GM18507 (cell line): ENCODE data around the gene ZNF497.
"Not testable (repeated sequence)": the region's sequence is repeated elsewhere in the genome, so short reads cannot be mapped to it uniquely, and the experiment has no call there.

ENCODE experiments used
- DNase-seq: peaks from one replicate; pipeline ENCODE4 v3.0.0; 2011; ENCODE audit warnings: low read depth; ENCODE audit not compliant: insufficient read length; ENCODE audit errors: extremely low spot score
- FAIRE-seq: peaks from 2 replicates; lab custom pipeline; 2011; peaks lifted over from hg19 to GRCh38; lab: Jason Lieb, UNC

ZNF497 gene

DNA sequence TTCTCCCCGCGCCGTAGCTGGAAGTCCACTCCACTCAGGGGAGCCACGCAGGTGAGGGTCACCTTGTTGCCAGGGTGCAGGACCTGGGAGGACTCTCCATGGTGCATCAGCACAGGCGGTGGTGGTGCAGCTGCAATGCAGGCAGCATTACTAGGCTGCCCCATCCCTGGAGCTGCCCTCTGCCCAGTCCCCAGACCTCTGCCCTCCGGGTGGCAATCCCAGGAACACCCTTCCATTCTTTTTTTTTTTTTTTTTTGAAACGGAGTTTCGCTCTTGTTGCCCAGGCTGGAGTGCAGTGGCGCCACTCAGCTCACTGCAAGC lies 11.0 kb downstream of the ZNF497 start:
- DNase-seq: no peak
- FAIRE-seq: no peak

DNA sequence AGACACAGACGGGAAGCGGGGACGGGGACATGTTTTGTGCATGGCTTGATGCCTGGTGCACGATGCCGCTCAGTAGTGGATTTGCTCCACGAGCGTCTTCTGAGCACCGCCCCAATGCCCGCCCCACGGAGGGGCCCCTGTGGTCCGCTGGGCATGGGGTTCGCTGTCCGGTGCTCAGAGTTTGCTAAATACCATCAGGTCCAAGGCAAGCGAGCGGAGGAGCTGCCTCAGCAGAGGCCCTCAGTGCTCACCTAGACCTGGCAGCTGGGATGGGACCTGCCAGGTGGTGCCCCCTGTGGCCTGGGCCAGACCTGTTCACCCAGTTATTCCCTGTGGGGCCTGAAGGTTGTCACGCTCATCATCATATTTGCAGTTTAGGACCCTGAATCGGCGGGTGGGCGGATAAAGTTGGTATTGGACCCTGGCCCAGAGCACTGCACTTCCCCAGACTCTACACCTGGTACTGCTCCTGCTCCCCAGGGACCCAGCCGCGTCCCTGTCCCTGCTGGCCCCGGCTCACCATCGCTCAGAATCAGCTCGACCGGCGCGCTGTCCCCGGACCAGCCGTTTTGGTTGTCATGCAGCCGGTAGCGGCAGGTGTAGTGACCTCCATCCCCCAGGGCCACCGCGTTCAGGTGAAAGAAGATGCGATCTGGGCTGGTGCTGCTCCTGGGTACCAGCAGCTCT lies 11.5 kb downstream of the ZNF497 start:
- no peak for FAIRE-seq
- DNase-seq: no peak

DNA sequence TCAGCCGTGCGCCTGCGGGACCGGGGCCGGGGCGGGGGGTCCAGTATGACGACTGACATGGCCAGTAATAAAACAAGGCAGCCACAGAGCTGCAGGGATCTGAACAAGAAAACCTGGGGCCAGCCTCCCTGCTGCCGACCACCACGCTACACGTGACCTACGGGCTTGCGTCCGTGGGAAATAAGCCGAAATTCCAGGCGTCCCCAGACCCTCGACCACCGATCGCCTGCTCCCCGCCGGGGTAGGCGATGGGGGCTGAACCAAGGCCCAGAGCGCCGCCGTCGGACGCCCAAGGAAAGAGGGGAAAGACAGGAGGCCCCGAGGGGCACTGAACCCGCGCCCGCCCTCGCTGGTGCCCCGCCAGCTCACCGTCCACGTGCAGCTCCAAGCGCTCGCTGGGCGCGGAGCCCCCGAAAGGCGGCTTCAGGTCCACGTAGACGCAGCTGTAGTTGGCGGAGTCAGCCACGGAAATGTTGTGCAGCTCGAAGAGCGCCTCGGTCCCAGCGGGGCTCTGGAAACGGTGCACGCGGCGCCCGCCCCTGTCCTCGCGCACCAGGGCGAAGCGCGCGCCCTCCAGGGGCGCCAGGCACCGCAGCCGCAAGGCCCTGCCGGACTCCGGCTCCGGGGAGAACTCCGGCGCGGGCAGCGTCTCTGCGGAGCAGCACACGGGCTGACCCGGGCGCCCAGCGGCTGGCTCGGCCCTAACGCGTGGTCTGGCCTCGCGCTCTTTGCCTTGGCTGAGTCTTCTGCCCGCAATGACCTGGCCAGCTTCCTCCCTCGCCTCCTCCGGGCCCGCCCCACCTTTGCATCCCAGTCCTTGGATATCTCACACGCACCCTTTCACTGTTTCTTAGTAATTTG lies 12.3 kb downstream of the ZNF497 start:
- FAIRE-seq (no peak), DNase-seq (no peak)

DNA sequence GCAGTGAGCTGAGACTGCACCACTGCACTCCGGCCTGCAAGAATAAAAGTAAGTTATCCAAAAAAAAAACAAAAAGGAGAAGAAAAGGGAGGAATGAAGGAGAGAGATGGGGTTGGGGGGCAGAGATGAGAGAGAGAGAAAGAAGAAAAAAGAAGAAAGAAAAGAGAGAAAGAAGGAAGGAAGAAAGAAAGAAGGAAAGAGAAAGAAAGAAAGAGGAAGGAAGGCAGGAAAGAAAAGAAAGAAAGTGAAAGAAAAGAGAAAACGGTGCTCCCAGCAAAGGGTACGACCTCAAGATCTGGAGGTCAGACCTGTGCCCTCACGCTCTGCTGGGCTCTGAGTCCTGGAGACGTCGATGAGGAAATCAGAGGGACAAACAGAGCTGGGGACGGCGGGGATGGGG lies 13.0 kb downstream of the ZNF497 start:
- FAIRE-seq (no peak), DNase-seq (no peak)

DNA sequence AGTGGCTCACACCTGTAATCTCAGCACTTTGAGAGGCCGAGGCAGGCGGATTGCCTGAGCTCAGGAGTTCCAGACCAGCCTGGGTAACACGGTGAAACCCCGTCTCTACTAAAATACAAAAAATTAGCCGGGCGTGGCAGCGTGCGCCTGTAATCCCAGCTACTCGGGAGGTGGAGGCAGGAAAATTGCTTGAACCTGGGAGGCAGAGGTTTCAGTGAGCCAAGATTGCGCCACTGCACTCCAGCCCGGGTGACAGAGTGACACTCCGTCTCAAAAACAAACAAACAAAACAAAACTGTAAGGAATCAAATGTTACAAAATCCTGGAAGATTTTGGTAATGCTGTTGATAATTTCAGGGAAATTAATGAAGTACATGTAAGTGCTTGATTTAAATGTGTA lies 14.5 kb downstream of the ZNF497 start:
- not testable (repeated sequence) for FAIRE-seq

DNA sequence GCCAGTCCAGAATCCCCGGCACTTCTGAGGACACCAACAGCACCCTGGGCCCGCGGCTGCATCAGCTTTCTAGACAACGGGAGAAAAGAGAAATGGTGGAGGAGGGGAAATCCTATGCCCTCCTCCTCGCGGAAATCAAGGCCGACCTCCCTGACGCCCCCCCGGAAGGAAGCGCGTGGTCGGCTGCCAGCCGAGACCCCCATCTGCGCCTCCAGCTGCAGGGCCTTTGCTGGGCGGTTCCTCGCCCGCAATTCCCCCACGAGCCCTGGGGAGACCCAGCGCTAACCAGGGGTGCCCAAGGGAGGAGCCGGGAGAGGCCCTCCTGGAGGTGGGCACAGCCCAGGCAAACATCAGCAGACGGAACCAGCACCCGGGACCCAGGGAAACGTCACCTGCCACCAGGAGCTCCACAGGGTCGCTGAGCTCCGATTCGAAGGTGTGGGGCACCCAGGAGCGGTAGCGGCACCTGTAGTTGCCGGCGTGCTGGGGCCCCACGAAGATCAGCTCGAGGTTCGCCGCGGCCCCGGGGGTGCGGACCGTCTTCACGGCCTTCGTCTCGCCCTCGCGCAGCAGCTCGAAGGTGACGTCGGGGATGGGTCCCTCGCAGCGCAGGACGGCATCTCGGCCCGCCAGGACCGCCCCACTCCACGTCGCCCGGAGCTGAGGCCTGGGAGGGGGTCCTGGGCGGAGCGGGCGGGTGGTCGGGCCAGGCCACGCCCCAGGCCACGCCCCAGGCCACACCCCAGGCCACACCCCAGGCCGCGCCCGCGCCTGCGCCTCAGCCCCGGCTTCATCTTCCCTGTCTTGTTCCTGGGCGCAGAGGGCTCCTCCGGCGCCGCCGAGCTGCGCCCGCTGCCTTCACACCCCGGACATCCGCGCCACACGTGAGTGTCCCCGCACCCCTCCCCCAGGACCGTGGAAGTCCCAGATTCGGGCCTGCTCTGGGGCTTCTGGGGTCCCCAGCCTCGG lies 15.3 kb downstream of the ZNF497 start:
- DNase-seq: peak; percentile 81
- FAIRE-seq: peak; percentile 45

More for the DNA sequence above, 14.5 kb downstream of the ZNF497 start:
- DNase-seq: not testable (repeated sequence)

GRCh38 chr19:58345558-58345957 lies 17.0 kb downstream of the ZNF497 start:
- FAIRE-seq: no peak
- no peak for DNase-seq

GRCh38 chr19:58338825-58339558 lies 23.6 kb downstream of the ZNF497 start:
- no peak for DNase-seq

DNA sequence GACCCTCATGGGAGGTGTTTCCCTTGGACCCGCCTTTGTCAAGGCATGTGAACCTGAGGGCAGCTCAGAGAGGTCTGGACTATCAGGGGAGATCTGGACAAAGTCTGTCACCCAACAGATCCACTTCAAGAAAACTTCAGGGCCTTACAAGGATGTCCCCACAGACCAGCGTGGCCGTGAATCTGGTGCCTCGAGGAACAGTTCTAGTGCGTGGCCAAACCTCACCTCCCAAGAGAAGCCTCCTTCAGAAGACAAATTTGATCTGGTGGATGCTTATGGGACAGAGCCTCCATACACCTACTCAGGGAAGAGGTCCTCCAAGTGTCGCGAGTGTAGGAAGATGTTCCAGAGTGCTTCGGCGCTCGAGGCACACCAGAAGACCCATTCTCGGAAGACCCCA lies 24.2 kb downstream of the ZNF497 start:
- DNase-seq (no peak), FAIRE-seq (no peak)

More at GRCh38 chr19:58338825-58339558, 23.6 kb downstream of the ZNF497 start:
- FAIRE-seq: no peak

DNA sequence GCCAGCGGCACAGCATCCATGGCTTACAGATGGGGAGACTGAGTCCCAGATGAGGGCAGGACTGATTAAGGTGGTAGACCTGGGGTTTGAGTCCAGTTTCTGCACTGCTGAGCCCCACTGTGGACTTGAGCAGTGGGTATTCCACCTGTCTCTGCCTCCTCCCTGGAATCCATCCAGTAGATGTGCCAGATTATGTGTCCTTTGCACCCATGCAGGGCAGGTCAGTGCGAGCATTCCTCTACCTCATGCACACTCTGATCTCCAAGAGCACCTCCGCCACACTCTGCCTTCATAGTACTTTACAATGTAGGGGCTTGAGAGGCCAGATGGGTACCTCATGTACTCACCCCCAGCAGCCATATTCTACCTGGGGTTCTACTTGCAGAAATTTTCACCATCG lies 25.7 kb downstream of the ZNF497 start:
- FAIRE-seq: no peak
- no peak for DNase-seq

DNA sequence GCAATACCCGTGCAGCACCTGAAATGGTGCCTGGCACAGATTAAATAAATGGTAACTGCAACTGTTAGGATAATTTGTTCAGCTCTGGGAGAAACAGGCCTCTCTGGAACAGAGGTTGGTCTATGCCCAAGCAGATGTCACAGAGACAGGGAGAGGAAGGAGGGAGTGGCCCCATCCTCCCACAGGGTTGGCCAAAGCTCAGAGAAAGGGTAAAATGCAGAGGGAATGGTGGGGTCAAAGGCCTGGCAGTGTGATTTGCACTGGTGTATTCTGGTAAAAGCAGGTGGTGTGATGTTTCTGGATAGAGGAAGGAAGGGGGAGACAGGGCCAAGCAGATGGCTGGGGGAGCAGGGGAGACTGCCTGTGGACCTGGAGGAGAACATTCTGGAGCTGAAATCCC lies 26.3 kb downstream of the ZNF497 start:
- DNase-seq: no peak
- FAIRE-seq: no peak

- DNase-seq (no peak), FAIRE-seq (no peak)
Observed at GRCh38 chr19:58335630-58336029, 26.9 kb downstream of the ZNF497 start.

DNA sequence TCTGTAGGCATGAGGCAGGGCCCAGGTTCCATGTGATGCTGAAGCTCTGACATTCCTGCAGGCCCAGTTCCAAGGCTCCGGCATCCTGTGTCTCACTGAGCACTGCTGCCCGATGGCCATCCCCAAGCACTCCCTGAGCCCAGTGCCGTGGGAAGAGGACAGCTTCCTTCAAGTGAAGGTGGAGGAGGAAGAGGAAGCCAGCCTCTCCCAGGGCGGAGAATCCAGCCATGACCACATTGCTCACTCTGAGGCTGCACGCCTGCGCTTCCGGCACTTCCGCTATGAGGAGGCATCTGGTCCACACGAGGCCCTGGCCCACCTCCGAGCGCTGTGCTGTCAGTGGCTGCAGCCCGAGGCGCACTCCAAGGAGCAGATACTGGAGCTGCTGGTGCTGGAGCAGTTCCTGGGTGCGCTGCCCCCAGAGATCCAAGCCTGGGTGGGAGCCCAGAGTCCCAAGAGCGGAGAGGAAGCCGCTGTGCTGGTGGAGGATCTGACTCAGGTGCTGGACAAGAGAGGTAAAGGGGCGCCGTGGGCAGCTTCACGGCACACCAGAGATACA lies 27.8 kb downstream of the ZNF497 start:
- FAIRE-seq (no peak), DNase-seq (no peak)

GRCh38 chr19:58332697-58333096 lies 29.9 kb downstream of the ZNF497 start:
- FAIRE-seq: no peak
- DNase-seq: no peak

- DNase-seq (no peak), FAIRE-seq (no peak)
Observed at GRCh38 chr19:58330458-58330857, 32.1 kb downstream of the ZNF497 start.

DNA sequence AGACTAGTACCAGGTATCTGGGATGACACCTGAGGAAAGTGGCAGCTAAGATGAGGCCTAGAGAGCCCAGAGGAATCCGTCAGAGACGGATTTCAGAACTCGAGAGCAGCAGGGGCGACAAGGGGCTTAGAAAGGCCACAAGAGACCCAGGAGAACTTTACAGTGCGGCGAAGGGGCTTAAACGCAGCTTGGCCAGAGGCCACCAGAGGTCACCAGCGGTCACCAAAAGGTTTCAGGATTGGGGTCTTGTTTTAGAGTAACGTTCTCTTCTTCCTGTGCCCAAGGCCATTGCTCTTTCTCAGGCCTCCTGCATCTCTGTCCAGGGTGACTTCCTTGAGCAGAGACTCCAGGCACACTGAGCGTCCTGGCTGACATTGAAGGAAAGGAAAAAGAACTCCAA lies 33.6 kb downstream of the ZNF497 start:
- FAIRE-seq (no peak), DNase-seq (no peak)

GRCh38 chr19:58326914-58327726 lies 35.4 kb downstream of the ZNF497 start, which contains the start of gene ZSCAN22:
Gene ZSCAN22 (plus strand): TSS chr19:58326994. CDS start chr19:58334803, 7,809 bp downstream.
- DNase-seq: peak; percentile 92
- peak; percentile 81 for FAIRE-seq

- FAIRE-seq (no peak), DNase-seq (no peak)
Observed at GRCh38 chr19:58326501-58326913, 36.0 kb downstream of the ZNF497 start.
